Smooth muscle cell (in vitro differentiated cells): ENCODE results near the gene RGS13. TPM values are rescaled to one million over a fixed set of nuclear protein-coding genes. Genes with fewer than 3 reads are reported as not detected.

Experiments
- DNase-seq: peaks from one replicate; lab custom pipeline; 2025; ENCODE audit not compliant: unreplicated experiment; lab: John Stamatoyannopoulos, UW
- H2AFZ ChIP-seq: fragments of 200-600 bp; sonication (generic); 2 replicates; pipeline ENCODE4 v1.6.0; 2016; ENCODE audit warnings: antibody characterized with exemption, low read depth, mild to moderate bottlenecking
- H3F3A ChIP-seq: fragments of 200-600 bp; sonication (generic); 2 replicates; pipeline ENCODE4 v1.6.0; 2017; ENCODE audit warnings: antibody characterized with exemption, low read depth
- H3K27ac ChIP-seq: fragments of 200-600 bp; sonication (generic); 2 replicates; pipeline ENCODE4 v1.5.1; 2016; ENCODE audit warnings: low read depth, mild to moderate bottlenecking
- H3K27me3 ChIP-seq: fragments of 200-600 bp; sonication (generic); 2 replicates; pipeline ENCODE4 v1.6.1; 2016; ENCODE audit warnings: low read depth, mild to moderate bottlenecking
- H3K36me3 ChIP-seq: fragments of 200-600 bp; sonication (generic); 2 replicates; pipeline ENCODE4 v1.5.1; 2016; ENCODE audit warnings: low read depth
- H3K4me1 ChIP-seq: fragments of 200-600 bp; sonication (generic); 2 replicates; pipeline ENCODE4 v1.5.1; 2016; ENCODE audit warnings: low read depth
- H3K4me2 ChIP-seq: fragments of 200-600 bp; sonication (generic); 2 replicates; pipeline ENCODE4 v1.6.0; 2016; ENCODE audit warnings: mild to moderate bottlenecking
- H3K4me3 ChIP-seq: fragments of 200-600 bp; sonication (generic); 2 replicates; pipeline ENCODE4 v1.5.1; 2016; ENCODE audit warnings: mild to moderate bottlenecking
- H3K79me2 ChIP-seq: fragments of 200-600 bp; sonication (generic); 2 replicates; pipeline ENCODE4 v1.6.0; 2016; ENCODE audit warnings: low read depth, mild to moderate bottlenecking
- H3K9ac ChIP-seq: fragments of 200-600 bp; sonication (generic); 2 replicates; pipeline ENCODE4 v1.6.0; 2016; ENCODE audit warnings: low read depth
- H3K9me3 ChIP-seq: fragments of 200-600 bp; sonication (generic); replicated peaks from 2 replicates; pipeline ENCODE4 v1.5.1; 2016; ENCODE audit warnings: low read depth
- H4K20me1 ChIP-seq: fragments of 200-600 bp; sonication (generic); 2 replicates; pipeline ENCODE4 v1.6.0; 2016; ENCODE audit warnings: low read depth
- CTCF ChIP-seq: fragments of 200-600 bp; sonication (generic); IDR thresholded peaks from 2 replicates; pipeline ENCODE4 v1.5.1; 2017; ENCODE audit warnings: borderline replicate concordance, mild to moderate bottlenecking, antibody characterized with exemption; ENCODE audit not compliant: insufficient read depth, poor library complexity, severe bottlenecking
- WGBS: methylation state at CpG from one replicate; pipeline ENCODE4 v1.1.7; 2016; ENCODE audit warnings: low lambda C conversion rate; 5-methylcytosine and 5-hydroxymethylcytosine counted together
- polyA plus RNA-seq: library from polyadenylated mRNA; unstranded; fragments of >200 nt; fragmentation: Nextera tagmentation; extraction: Ambion mirVana; gene quantifications from 2 replicates; pipeline ENCODE4 v1.2.1, GENCODE V29; 2016
- total RNA-seq: library from RNA; depleted of rRNA; stranded (reverse); fragments of >200 nt; gene quantifications from 2 replicates; pipeline ENCODE4 v1.2.3, GENCODE V29; 2014

RGS13 gene
- total and polyA plus RNA-seq, 2 experiments from 2014 or later = 0.45 TPM; not detected in 1

GRCh38 chr1:192598589-192598988, 37.4 kb upstream of the RGS13 start:
- no peaks in the 10 kb centered on the region for H3K27me3 ChIP-seq
- no peaks in the 10 kb centered on the region for H3K9me3 ChIP-seq
- H3K4me3 ChIP-seq = no peak overlapping the region
- H3K27ac ChIP-seq = no peak overlapping the region
- H2AFZ ChIP-seq = no peak overlapping the region
- no peaks in the 10 kb centered on the region for H4K20me1 ChIP-seq
- TF ChIP-seq CTCF = no peak
- H3K9ac ChIP-seq = no peak overlapping the region
- H3K4me1 ChIP-seq = peaks cover 9% of the 10 kb centered on the region
- H3F3A ChIP-seq = no peaks in the 10 kb centered on the region
- no peak overlapping the region for H3K4me2 ChIP-seq
- H3K36me3 ChIP-seq = no peaks in the 10 kb centered on the region
- no peaks in the 10 kb centered on the region for H3K79me2 ChIP-seq
- no peak for DNase-seq
- 86% methylated on average over 3 of the region's 3 CpGs for WGBS

GRCh38 chr1:192600275-192600674, 35.7 kb upstream of the RGS13 start:
- no peaks in the 10 kb centered on the region for H3K9me3 ChIP-seq
- DNase-seq = no peak
- 93% methylated on average over 1 of the region's 1 CpG for WGBS

DNA sequence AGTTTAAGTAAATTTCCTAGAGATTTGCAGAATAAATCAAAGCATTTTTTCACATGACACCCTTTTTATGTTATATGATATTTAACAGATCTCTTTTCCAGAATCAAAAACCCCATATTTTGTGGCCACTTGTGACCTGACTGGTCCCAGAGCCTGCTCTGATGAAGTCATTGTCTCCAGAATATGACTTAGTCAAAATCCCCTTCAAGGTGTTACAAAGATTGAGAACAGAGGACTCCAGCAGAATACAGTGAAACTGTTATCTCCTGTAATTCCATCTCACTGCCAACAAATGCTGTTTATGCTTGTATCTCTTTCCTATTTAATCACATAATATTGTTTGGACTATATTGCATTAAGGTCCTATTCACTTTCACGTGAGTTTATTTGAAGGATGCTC, 34.8 kb upstream of the RGS13 start:
- H3K9me3 ChIP-seq = no peaks in the 10 kb centered on the region
- H3K4me3 ChIP-seq = no peak overlapping the region
- peak overlapping the region; percentile 67 for H3K27ac ChIP-seq
- 86% methylated on average over 1 of the region's 1 CpG for WGBS
- no peak overlapping the region for H2AFZ ChIP-seq
- H4K20me1 ChIP-seq = no peaks in the 10 kb centered on the region
- no peaks in the 10 kb centered on the region for H3K27me3 ChIP-seq
- peaks cover 9% of the 10 kb centered on the region for H3K4me1 ChIP-seq
- peak overlapping the region; percentile 59 for H3K4me2 ChIP-seq
- TF ChIP-seq CTCF = no peak
- H3K79me2 ChIP-seq = no peaks in the 10 kb centered on the region
- DNase-seq = no peak
- no peaks in the 10 kb centered on the region for H3K36me3 ChIP-seq
- no peaks in the 10 kb centered on the region for H3F3A ChIP-seq
- H3K9ac ChIP-seq = no peak overlapping the region

More at GRCh38 chr1:192600275-192600674, 35.7 kb upstream of the RGS13 start:
- Histone ChIP-seq H3K4me1 (peaks cover 9% of the 10 kb centered on the region), H3K27ac (no peak overlapping the region), H3K27me3 (no peaks in the 10 kb centered on the region), H3K4me2 (no peak overlapping the region), H3K79me2 (no peaks in the 10 kb centered on the region), H3K36me3 (no peaks in the 10 kb centered on the region), H3K4me3 (no peak overlapping the region), H2AFZ (no peak overlapping the region), H3F3A (no peaks in the 10 kb centered on the region), H4K20me1 (no peaks in the 10 kb centered on the region), H3K9ac (no peak overlapping the region)
- no peak for TF ChIP-seq CTCF

GRCh38 chr1:192601567-192601966, 34.4 kb upstream of the RGS13 start:
- no peak overlapping the region for H3K4me3 ChIP-seq
- no peak overlapping the region for H3K9ac ChIP-seq
- no peaks in the 10 kb centered on the region for H3F3A ChIP-seq
- no peaks in the 10 kb centered on the region for H3K36me3 ChIP-seq
- no peaks in the 10 kb centered on the region for H3K79me2 ChIP-seq
- H3K9me3 ChIP-seq = no peaks in the 10 kb centered on the region
- no peaks in the 10 kb centered on the region for H3K27me3 ChIP-seq
- peaks cover 9% of the 10 kb centered on the region for H3K4me1 ChIP-seq
- peak overlapping the region; percentile 59 for H3K4me2 ChIP-seq
- no peak for TF ChIP-seq CTCF
- H2AFZ ChIP-seq = no peak overlapping the region
- no peak for DNase-seq
- peak overlapping the region; percentile 67 for H3K27ac ChIP-seq
- H4K20me1 ChIP-seq = no peaks in the 10 kb centered on the region
